HG03095 (cell line): ENCODE data around the gene HOTAIR.
A peak's percentile ranks its signal among the peaks of the same experiment; 100 is the strongest.

Experiments
- ATAC-seq: cut with Tn5 transposase; IDR thresholded peaks from one replicate; pipeline ENCODE4 v1.9.1; 2021; ENCODE audit warnings: moderate library complexity; ENCODE audit not compliant: unreplicated experiment

Gene HOTAIR

DNA sequence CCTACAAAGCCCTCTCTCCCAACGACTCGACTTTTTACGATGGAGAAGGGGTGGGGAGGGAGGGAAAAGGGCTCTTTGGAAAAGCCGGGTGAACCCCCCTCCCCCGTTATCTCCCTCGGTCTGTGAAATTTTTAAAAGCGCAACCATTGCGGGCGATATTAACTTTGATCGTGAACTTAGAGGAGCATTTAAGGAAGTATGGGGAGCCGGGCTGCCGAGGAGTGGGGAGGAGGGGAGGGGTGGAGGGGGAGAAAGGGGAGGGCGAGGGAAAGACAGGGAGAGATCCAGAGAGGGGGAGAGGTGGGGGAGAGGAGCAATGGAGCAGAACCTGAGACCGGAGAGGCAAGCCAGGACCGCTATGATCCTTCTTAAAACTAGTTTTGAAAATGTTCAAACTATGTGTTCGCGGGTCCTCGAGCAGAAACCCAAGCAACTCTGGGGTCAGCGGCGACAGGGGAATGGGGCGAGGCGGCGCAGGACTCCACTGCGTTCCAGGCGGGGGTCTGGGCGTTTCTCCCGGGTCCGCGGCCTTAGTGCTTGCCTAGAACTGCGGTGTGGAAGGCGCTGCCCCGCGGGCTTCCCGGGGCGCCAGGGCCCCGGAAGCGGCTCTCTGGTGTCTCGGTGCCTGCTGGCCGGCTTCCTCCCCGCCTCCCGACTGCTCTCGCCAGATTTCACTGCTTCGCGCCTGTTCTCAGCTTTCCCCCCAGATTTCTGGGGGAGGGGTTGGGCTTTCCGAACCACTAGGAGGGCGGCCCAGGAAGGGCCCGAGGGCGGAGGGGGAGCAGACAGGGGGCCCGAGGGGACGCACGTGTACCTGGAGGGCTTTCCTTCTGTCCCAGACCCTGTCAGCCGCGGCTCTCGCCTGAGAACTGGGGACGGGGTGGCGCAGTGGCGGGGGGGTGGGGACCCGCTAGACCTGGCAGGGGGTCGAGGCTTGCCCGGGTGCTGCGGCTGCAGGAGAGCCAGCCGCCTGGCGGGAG is at the start of gene HOTAIR:
Gene HOTAIR (minus strand): TSS at position 871 of the 980 bp plus-strand sequence.
- ATAC-seq, result no peak

DNA sequence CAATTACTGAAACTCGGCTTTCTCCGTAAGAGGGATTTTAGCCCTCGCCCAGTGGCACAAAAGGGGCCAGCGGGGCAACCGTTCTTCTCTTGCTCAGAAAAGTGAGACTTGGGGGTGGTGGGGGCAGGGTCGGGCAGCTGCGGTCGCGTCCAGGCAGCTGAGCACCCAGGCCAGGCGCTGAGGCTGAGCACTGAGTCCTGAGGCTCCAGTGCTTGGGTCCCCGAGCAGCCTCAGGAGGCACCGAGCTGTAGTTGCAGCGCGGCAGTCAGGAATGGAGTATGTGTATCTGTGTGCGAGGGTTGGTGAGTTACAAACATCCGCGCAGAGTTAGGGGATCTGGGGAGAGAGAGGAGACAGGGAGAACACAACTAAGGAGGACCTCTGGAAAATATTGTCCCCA is 49.4 kb upstream of the HOTAIR start:
- ATAC-seq, result no peak

DNA sequence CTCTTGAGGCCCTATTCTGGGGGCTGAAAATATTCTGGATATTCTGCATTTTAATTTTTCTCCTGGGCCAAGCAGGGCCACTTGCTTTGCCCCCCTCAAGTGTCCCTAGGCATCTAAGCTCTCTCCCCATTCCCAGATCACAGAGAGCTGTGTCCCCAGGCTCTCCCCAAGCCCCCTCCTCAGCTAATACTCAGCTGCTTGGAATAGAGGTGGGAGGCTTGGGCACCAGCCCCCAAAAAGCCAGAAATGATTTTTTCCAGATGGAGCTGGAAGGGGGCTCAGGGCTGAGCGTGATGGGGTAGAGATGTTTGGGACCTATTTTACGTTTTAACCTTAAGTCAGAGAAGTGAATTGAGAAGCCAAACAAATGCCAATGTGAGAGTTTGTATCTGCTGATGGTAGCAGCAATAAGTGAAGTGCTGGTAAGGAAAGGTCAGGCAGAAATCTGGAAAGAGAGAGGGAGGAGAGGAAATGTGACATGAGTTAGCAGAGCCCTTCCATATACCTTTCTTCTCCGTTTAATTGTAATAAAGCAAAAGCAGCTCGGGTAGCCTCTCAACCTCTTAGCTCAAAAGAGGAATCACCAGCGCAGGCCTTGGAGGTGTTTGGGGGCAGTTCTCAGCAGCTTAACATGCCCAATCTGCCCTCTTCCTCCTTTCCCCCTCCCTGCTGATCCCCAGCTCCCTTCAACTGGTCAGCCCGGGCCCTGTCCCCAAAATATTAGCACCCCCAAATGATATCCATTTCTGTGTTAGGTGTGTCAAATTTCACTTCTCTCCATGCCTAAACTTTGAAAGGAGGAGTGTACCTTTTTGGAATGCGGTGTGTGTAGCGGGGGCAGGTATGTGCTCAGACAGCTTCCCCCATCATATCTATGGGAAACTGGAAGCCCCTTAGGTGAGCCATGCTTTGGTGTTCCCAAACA is 48.5 kb upstream of the HOTAIR start:
- no peak for ATAC-seq

DNA sequence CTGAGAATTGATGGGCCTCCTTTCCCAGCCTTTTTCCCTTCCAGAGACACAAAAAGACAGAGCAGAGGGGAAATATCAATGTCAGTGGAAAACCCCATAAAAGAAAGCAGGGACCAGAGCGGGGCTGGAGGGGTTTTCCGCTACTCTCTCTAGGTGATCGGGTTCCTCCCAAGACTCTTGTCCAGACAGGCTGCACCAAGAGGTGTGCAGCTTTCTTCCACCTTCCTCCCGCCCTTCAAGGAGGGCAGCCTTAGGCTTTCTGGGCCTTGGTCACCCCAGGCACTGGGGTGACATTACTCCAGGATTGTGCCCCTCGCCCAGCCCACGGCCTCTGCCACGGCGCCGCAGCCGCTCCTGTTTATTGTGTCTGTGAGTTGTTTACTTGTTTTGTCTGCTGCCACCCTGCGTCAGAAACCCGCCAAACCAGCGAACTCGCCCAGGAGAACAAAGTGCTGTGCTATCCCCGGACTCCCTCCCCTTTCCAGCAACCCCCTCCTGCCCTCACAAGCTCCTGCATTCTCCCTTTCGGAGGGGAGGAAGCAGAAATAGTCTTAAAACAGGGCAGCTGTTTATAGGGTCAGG is 46.8 kb upstream of the HOTAIR start:
- no peak for ATAC-seq

DNA sequence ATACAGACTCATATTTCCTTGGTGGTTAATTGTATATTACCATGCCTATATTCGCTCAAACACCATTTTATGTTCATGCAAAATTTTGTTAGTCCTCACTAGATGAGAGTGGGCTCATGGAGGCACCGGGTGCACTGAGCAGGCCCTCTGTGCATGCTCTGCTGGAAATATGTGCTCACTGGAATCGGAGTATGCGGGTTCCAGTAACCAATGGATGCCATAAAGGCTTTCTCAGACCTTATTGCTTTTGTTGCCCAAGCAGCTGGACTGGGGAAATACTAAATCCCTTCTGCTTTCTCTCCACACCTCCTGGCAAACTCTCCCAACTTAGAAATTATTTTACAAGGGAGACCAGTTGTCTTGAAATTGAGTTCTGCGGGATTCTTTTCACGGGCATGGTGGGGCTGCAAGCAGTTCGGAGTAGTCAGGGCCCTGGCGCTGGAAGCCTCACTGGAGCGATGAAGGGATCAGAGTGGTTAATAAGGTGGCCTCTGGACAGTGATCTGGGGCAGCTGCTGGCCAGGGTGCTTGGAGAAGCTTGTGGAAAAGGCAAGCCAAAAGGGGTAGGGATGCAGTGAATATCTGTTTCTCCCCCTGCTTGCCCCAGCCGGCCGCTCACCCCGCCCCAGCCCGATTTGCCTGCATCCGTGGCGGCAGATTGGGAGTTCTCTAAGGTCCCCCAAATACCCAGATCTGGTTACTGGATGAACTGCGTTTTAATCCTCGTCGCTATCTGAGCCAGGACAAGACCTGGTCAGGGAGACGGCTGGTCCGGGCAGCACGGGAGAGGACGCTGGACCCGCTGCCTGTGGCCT is 46.0 kb upstream of the HOTAIR start:
- ATAC-seq, result no peak

DNA sequence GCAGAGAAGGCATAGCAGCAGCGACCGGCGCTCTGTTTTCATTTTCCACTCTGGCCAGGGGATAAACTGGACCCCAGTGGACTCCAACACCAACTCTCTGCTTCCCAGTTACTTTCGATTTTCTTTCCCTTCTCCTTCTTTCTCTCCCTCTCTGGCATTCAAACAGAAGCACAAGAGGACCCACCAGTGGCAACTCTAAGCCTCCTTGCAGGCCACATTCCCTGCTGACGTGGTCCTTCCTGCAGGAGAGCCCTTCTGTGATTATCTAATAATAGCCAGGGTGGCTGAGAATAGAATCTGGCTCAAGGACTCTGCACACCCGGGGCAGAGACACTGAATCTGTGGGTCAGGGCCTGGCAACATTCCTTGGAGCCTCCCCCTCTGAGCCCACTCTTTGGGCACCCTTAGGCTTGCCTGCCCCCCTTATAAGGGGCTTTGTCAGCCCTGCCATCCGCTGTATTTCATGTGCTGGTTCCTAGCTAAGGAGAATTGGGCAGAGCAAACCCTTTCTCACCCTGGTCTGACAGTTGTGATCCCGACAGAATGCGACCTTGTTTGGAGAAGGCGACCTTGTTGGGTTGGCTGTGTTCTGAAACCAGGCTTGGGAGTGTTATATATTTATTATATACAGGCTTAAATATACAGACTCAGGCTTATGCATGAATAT is 45.3 kb upstream of the HOTAIR start:
- no peak for ATAC-seq

DNA sequence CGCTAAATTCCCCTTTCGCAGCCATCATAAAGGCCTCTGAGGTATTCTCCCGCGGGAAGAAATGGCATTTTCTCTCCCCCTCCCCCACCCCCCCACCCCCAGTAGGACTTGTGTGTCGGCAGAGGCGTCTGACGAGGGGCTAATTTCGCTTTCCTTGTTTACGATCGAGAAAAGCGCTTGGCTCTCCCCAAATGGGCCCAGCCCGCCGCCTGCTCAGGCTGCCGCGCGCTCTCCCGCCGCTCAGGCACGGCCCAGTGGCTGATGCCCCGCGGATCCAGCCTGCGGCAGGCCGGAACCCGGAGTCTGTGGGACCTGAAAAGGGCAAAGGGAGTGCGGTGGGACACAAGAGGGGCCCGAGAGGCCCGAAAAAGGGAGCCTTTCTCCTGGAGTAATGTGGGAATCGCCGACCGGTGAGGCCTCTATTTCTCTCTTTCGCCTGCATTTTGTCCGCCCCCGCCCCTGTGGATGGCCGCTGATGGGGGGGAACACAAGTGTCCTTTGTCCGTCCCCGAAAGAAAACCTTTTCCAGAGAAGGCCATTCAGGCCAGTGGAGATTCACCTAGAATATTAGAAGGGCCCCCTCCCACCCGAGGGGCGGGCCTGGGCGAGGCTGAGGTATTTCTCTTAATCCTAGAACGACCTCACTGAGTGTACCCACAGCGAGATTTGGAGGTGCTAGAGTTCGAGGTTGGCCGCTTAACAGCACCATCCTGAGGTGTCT is 44.5 kb upstream of the HOTAIR start:
- ATAC-seq, result no peak

DNA sequence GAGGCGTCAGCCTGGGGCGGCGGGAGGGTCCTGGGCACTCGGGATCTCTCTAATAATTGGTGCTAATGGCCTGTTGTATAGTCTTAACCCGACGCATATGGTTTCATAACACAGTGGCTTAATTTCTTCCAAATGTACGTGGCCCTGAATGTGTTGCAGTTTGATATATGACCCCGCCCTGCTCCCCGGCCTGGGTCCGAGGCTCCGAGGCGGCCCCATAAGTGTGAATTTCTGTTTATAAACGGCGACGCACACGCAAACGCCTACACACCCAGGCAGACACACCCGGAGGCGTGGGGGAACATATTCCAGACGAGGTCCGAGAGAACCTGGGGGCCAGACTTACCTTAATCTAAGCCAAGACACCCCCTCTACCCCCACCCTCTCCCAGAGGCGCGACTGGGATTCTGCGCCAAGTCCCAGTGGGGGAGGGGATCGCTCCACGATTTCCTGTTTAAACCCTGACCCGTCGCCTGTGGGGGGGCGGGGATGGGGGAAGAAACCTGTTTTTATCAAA is 43.8 kb upstream of the HOTAIR start:
- ATAC-seq, result no peak

DNA sequence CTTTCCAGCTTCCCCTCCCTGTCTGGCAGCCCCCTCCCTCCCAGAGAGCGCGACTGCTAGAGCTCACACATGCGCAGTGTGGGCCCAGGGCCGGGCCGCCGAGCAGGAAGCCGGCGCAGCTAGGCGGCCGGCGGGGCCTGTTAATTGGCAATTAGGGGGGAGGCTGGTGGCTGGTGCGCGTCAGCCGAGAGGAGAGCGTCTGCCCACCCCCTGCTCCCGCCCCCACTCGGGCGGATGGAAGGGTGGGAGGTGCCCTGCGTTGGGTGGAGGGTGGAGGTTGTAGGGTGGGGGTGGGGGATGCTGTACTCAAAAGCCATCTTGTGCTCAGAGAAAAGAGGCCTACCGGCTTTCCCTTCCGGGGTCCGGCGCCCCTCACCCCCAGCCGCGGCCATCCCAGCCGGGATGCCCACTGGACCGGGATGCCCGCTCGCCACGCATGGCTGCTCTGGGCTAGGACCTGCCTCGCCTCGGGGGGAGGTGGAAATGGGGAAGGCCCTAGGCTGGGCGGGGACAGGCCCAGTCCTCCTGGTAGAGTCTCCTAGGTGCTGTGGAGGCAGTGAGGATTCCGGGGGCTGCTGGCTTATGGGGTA is 43.2 kb upstream of the HOTAIR start:
- ATAC-seq, result peak; percentile 69

DNA sequence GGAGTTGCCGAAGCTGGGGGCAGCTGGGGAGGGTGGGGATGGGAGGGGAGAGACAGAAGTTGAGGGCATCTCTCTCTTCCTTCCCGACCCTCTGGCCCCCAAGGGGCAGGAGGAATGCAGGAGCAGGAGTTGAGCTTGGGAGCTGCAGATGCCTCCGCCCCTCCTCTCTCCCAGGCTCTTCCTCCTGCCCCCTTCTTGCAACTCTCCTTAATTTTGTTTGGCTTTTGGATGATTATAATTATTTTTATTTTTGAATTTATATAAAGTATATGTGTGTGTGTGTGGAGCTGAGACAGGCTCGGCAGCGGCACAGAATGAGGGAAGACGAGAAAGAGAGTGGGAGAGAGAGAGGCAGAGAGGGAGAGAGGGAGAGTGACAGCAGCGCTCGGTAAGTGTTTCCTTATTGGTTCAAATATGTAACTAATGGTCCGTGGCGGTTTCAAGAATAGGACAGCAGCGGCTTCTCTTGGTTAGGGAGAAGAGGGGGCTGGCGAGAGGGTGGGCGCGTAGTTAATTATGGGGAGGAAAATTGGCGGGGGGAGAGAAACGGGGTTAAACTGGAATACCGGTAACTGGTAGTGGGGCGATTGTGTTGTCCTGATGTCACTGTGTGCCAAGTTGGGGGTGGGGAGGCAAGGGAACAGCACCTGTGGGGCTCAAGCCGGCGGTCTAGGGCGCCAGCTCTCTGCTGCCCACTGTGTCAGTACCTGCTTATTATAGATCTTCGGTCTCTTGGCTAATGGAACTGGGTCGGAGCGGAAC is 42.5 kb upstream of the HOTAIR start:
- peak; percentile 25 for ATAC-seq

DNA sequence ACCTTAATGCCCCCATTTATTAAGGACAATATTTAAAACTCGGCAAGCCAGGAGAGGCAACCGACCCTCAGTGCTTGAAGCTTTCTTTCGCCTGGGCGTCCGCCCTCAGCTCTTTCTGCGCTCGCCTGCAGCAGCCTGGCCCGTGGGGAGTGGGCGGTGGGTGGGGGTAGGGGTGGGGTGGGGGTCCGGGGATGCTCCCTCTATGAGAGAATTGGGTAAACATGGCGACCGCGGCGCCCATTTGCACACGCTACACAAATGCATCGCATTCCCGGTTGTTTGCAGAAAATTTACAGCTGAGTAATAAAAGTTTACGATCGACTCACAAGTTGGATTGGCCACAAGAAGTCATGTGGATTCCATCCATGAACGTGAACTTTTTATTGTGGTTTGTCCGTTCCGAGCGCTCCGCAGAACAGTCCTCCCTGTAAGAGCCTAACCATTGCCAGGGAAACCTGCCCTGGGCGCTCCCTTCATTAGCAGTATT is 41.8 kb upstream of the HOTAIR start:
- no peak for ATAC-seq

DNA sequence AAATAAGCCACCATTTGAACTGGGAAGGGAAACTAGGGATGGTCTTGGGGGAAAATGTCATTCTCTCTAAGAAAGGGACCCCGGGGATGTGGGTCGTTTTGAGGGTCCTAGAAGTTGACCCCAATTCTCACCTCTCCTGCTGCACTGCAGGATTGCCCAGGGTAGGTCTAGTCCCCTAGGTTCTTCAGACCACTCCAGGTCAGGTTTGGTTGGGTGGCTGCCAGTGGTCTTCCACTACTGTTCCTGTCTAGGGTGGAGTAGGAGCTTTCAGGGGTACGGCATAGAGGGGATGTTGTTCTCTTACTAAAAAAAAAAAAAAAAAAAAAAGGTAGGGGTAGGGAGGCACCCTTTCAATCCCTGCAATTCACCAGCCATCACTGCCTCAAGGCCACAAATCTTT is 41.3 kb upstream of the HOTAIR start:
- no peak for ATAC-seq

DNA sequence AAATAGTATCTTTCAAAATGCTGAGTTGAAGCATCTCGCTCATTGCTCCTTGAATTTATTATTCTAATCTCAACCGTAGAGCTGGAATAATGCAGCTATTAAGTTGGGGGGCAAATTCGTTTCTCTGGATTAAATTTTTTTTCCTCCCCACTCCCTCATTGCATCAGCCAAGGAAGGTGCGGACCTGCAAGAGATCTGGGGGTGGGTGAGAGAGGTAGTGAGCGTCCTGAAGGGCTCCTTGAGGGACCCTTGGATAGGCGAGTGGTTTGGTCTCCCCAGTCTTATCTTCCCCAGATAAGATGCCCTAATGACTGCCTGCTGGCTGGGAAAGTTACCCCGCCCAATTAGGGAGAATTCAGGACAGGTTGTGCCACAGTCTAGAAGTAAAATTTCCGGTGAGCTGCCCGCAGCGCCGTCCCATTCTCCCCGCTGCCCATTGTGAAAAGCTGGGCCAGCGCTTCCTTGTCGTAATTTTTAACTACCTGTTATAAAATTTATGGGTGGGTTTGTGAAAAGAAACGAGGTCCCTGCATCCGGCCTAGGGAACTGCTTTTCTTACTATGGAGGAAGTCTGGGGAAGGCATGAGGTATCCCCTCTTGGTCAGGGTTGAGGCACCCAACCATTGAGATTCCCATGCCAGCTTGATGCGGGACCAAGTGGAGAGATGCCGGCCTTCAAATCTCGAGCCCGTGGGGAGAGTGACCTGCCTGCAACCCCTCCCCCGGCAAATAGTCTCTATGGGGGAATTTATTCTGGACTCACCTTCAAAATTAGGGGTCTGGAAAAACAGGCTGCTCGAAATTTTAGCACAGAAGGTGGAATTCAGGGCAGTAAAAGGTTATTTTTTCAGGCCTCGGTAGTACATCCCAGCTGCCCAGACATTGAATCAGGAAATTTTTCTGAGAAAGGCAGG is 40.5 kb upstream of the HOTAIR start:
- no peak for ATAC-seq

DNA sequence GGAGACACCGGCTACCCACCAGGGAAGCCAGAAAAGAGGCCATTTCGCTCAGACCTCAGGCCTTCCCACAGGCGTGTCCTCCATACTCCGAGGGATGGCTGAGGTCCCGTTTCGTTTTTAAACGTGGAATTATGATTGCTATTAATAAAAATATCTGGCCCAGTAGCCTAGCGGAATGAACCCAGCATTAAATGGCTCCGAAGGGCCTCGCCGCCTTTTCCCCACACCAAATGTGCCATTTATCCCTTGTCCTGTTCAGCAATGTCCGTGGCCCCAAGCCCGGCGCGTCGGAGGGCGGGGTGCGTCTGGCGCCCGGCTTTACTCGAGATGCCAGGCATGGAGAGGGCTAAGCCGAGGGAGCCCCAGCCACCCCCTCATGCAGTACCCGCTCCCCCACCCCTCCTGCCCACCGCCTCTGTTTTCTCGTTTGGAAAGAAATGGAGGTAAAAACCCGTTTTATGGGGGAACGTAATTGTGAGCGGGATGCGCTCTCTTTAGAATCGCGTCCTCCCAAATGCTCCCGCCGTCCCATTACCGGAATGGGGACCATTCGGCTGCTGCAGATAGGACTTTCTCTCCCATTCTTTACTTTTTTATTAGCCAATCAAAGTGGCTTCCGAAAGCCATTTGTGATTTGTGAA is 39.7 kb upstream of the HOTAIR start:
- ATAC-seq, result no peak

DNA sequence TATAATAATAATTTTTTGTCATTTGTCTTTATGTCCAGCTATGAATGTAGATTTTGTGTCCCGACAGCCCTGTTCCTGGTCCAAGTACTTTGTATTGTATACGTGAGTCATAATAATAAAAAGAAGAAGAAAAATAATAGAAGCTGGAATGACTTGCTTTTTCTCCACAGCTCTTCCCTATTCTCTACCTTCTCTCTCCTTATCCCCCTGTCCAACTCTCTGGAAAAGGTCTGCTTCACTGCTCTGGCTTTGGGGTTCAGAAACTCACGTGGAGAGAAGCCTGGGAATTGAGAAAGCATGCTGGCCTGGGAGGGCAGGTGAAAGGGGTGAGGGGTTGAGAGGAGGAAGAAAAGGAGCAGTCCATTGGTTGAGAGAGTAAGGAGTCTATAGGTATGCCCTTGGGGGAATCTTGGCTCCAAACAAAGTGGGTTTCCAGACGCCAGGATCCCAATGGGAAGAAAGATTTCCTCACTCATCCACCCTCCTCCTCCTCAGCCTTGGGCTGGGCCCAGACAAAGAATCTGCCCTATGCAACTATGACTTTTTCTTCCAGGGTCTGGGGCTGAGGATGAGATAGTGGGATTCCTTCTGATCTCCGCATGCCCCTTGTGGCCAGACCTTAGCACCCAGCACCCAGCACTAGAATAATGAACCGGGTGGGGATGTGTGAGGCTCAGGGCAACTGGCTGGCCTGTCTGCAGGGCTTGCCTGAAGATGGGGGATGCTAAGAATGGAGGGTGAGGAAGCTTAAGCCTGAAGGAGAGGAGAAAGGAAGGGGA is 38.1 kb upstream of the HOTAIR start:
- no peak for ATAC-seq
